GM18505 (cell line): ENCODE data around the gene AVEN.
"Not testable (repeated sequence)": the region's sequence is repeated elsewhere in the genome, so short reads cannot be mapped to it uniquely, and the experiment has no call there.

ENCODE experiments used
- ATAC-seq: cut with Tn5 transposase; IDR thresholded peaks from one replicate; pipeline ENCODE4 v1.9.1; 2021; ENCODE audit not compliant: unreplicated experiment
- POLR2A ChIP-seq: IDR thresholded peaks from 4 replicates; pipeline ENCODE4 v1.6.1; 2011; ENCODE audit warnings: borderline replicate concordance; ENCODE audit not compliant: insufficient read depth, insufficient read length; ENCODE audit errors: extremely low read depth

AVEN gene

DNA sequence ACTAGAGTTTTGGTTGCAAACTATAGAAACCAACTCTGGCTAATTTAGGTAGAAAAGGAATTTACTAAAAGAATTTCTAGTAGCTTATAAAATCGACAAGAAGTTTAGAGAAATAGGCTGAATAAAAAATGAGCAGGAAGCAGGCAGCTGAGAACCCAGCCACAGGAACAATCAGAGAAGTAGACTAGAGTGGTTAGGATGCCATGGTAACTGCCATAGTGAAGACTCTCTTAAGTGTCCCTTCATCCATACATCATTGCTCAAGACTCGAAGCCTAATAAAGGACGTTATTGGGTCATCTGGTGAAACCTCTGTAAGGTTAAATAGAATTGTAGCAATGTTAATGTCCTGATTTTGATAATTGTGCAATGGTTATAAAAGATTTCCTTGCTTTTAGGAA is 13.8 kb downstream of the AVEN start:
- no peak for ATAC-seq

DNA sequence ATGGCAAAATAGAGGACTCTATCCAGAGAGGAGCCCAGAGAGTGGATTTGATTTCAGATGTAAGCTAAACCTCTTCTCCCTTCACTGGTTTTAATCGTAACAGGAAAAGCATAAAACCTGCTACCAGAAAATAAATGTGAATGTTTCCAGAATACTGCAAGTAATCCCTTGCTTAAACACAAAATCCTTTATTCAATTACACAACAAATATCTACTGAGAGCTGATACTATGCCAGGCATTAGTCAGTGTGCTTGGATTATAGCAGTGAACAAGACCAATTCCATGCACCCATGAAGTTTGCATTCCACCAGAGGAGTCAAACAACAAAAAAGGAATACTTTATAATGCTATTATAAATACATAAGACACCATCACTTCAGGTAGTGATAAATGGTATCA is 15.1 kb downstream of the AVEN start:
- no peak for ATAC-seq
- TF ChIP-seq POLR2A = no peak

More for the DNA sequence above, 13.8 kb downstream of the AVEN start:
- TF ChIP-seq POLR2A = no peak

DNA sequence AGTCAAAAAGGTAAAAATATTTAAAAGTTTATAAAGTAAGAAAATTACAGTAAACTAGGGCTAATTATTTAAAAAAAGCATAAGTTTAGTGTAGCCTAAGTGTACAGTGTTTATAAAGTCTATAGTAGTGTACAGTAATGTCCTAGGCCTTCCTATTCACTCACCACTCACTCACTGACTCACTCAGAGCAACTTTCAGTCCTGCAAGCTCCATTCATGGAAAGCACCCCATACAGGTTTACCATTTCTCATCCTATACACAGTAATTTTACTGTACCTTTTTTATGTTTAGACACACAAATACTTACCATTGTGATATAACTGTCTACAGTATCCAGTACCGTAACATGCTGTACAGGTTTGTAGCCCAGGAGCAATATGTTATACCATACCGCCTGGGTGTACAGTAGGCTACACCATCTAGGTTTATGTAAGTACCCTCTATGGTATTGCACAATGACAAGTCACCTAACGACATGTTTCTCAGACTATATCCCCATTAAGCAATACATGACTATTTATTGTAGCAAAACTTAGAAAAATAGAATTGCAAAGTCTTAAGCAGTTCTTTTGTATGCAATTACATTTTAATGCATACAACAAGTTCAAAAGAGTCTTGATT is 19.5 kb downstream of the AVEN start:
- no peak for TF ChIP-seq POLR2A
- no peak for ATAC-seq

- not testable (repeated sequence) for ATAC-seq
Measured at GRCh38 chr15:34018738-34019137, 20.3 kb downstream of the AVEN start.

DNA sequence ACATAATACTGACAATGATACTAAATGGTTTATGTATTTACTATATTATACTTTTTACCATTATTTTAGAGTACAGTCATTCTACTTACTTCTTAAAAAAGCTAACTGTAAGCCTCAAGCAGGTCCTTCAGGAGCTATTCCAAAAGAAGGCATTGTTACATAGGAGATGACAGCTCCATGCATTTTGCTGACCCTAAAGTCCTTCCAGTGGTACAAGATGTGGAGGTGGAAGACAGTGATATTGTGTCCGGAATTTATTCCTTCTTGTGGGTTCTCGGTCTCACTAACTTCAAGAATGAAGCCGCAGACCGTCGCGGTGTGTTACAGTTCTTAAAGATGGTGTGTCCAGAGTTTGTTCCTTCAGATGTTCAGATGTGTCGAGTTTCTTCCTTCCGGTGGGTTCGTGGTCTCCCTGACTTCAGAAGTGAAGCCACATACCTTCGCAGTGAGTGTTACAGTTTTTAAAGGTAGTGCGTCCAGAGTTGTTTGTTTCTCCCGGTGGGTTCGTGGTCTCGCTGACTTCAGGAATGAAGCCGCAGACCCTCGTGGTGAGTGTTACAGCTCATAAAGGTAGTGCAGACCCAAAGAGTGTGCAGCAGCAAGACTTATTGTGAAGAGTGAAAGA is 20.9 kb downstream of the AVEN start:
- TF ChIP-seq POLR2A = no peak
- ATAC-seq = no peak

GRCh38 chr15:34014556-34014955 is 24.4 kb downstream of the AVEN start:
- no peak for TF ChIP-seq POLR2A
- ATAC-seq = no peak

- no peak for TF ChIP-seq POLR2A
- no peak for ATAC-seq
Measured at GRCh38 chr15:34013746-34014145, 25.3 kb downstream of the AVEN start.

GRCh38 chr15:34012461-34013028 is 26.5 kb downstream of the AVEN start:
- no peak for ATAC-seq
- TF ChIP-seq POLR2A = no peak

DNA sequence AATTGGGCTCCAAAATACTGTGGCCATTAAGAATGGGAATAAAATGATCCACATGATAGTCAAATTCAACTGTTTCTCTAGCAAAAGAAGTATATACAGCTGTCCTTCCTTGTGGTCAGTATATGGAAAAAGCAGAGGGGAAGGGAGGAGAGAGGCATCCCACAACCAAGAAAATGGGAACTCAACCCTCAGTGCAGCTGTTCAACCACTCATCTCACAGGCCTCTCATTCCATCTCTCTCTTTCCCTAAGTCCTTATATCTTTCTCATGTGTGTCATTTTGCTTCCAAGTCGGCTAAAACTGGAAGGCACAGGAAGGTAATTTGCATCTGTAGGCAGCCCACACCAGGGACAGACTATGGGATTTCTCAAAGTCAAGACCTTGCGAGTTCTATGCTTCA is 27.5 kb downstream of the AVEN start:
- ATAC-seq = no peak
- TF ChIP-seq POLR2A = no peak

DNA sequence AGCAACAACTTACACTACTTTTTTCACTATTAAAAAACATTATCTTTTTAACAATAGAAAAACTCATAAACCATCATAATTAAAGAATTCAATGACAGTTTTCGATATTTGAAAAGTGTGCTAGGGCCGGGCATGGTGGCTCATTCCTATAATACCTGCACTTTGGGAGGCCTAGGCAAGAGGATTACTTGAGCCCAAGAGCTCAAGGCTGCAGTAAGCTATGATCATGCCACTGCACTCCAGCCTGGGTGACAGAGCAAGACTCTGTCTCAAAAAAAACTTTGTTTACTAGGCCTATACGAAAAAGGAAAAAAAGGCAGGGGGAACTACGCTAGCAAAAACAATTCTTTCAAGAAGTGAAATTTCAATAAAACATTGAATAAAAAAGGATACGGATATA is 28.1 kb downstream of the AVEN start:
- TF ChIP-seq POLR2A = no peak
- ATAC-seq = no peak

- ATAC-seq = no peak
- TF ChIP-seq POLR2A = no peak
Measured at GRCh38 chr15:34009656-34010055, 29.3 kb downstream of the AVEN start.

- no peak for TF ChIP-seq POLR2A
- no peak for ATAC-seq
Measured at GRCh38 chr15:34006381-34006780, 32.6 kb downstream of the AVEN start.

DNA sequence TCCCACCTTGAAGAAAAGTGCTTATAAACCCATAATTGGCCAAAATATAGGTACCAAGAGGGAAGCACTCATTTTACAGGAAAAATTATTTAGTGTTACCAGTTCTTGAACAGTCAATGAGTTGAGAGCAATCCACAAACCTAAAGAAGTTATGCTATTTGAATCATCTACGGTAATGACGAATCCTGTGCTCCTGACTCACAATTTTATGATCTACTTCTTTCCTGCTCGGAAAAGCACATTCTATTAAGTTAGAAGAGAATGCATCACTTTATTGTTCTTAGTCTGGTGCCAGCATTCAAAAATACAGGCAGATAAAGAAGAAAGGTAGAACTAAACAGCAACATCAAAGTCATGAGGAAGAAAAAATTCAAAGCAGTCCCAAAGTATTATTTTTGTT is 37.5 kb downstream of the AVEN start:
- no peak for ATAC-seq
- TF ChIP-seq POLR2A = no peak

GRCh38 chr15:33995666-33996065 is 43.3 kb downstream of the AVEN start:
- not testable (repeated sequence) for ATAC-seq

DNA sequence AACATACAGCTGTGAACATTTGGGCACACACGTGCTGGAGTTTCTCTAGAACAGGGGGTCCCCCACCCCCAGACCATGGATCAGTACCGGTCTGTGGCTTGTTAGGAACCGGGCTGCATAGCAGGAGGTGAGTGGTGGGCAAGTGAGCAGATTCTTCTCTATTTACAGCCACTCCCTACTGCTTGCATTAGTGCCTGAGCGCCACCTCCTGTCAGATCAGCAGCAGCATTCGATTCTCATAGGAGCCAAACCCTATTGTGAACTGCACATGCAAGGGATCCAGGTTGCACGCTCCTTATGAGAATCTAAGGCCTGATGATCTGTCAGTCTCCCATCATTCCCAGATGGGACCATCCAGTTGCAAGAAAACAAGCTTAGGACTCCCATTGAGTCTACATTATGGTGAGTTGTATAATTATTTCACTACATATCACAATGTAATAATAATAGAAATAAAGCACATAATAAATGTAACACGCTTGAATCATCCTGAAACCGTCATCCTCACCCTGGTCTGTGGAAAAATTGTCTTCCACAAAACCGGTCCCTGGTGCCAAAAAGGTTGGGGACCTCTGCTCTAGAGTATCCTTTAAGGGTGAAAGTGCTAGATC is 44.9 kb downstream of the AVEN start:
- TF ChIP-seq POLR2A = no peak
- ATAC-seq = no peak

DNA sequence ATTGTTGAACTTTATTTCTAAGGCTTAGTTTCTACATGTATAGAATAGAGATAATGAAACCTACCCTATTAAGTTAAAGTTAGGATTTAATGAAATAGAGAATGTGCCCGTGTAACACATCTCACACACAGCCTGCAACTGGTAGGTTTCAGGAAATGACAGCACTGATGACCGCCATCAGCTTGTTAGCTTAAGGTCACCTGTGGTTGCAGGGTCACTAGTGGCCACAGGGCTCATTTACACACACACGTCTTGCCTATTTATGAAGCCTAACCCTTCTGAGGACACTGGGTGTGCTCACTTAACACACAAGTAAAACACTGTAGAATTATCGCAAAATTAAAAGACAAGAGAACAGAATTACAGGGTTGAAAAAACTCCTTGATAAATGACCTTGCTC is 50.6 kb downstream of the AVEN start:
- ATAC-seq = no peak
- TF ChIP-seq POLR2A = no peak
